ENCODE measurements around the gene C19orf81.

The C19orf81 gene

DNA sequence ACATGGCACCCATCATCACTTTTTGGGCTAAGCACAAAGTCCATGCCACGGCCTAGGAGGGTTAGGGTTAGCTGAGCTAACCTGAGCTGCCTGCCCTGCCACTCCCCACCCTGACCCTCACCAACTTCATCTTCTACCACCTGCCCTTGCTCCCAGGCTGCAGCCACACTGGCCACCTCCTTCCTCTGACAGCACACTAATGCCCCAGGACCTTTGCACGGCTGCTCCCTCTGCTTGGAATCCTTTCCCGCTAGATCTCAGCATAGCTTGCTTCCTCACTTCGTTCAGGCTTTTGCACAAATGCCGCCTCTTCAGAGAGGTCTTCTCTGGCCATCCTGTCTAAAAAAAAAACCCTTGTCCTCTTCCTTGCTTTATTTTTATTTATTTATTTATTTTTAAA, 57.1 kb downstream of the C19orf81 start:
- no peak for TF ChIP-seq POLR2A (IDR thresholded peaks at IDR 0.05; ENCODE audit: extremely low read depth, insufficient read length)
- DNase-seq (ENCODE audit: low read depth), result no peak
- no peak overlapping the region for H3K4me3 ChIP-seq (ENCODE audit: low read depth, low read length)

DNA sequence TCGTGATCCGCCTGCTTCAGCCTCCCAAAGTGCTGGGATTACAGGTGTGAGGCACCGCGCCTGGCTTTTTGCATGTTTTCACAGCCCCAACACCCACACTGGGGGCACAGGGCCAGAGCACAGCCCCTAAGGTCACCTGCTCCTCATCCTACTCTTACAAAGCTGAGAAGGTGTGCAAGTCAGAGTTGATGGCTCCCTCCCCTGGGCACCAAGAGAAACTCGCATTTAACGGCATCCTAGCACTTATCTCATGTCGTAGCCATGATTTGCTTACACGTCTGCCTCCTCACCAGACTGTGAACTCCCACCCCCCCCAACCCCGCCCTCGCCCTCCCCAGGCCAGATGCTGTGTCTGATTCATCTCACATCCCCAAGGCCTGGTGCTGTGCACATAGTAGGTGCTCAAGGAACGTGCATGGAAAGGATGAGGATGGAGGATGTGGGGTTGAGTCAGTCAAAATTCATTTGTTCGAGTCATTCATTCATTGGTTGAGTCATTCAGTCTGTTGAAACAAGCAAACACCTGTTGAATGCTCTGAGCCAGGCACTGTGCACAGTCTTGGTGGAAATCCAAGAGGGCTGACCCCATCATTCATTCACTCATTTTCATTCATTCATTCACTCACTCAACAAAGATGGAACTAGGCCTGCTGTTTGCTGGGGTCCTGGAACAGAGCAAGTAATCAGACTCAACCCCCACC, 59.1 kb downstream of the C19orf81 start:
- DNase-seq (ENCODE audit: low read depth), result no peak
- TF ChIP-seq MYC (IDR thresholded peaks at IDR 0.05; ENCODE audit: low read depth, low read length) (no peak), CTCF (IDR thresholded peaks at IDR 0.05; ENCODE audit: low read depth, low read length) (no peak), POLR2A (IDR thresholded peaks at IDR 0.05; ENCODE audit: extremely low read depth, insufficient read length) (no peak)
- TF ChIP-seq, protein P1, sequence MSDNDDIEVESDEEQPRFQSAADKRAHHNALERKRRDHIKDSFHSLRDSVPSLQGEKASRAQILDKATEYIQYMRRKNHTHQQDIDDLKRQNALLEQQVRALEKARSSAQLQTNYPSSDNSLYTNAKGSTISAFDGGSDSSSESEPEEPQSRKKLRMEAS (IDR thresholded peaks at IDR 0.05; ENCODE audit: low read depth, low read length), result no peak
- no peak overlapping the region for H3K4me3 ChIP-seq (ENCODE audit: low read depth, low read length)

All from NB4 (cell line).